G401 (cell line): Measurements from ENCODE around the gene NAMPT. TPM values are rescaled to one million over a fixed set of nuclear protein-coding genes. Genes with fewer than 3 reads are reported as not detected.

ENCODE experiments used
- DNase-seq: peaks from one replicate; pipeline ENCODE4 v3.0.0-alpha.2; 2015; ENCODE audit warnings: low spot score
- in situ Hi-C: cut with HindIII; loops from 2 replicates; pipeline ENCODE4 v1.10.0; 2016; ENCODE audit warnings: low sequenced_read_pairs, mixed read lengths
- total RNA-seq: library from RNA; depleted of rRNA; stranded (reverse); fragments of >200 nt; shearing (Covaris generic); gene quantifications from 2 replicates; pipeline ENCODE4 v1.2.3, GENCODE V29; 2014

Gene NAMPT
- total RNA-seq, 1 experiment from 2014 or later, result 107 TPM

DNA sequence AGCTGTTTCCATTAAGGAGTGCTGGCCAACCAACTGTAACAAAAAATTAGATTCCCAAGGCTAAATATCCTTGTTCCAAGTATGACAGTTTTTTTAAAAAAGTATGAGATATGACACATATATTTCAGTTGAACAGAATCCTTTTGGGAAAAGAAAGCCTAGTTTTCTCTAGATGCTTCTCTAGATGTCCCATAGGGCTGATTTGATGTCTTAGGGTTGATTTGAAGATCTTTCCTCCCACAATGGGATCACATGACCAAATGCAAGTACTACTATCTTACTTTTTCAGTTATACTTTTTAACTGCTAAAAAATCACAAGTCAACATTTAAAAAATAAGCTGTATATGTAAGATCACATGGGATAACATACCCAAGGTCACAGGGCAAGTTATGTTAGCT lies 3.7 kb downstream of the NAMPT start:
- in situ Hi-C loops, result no loop called here
- no peak for DNase-seq

DNA sequence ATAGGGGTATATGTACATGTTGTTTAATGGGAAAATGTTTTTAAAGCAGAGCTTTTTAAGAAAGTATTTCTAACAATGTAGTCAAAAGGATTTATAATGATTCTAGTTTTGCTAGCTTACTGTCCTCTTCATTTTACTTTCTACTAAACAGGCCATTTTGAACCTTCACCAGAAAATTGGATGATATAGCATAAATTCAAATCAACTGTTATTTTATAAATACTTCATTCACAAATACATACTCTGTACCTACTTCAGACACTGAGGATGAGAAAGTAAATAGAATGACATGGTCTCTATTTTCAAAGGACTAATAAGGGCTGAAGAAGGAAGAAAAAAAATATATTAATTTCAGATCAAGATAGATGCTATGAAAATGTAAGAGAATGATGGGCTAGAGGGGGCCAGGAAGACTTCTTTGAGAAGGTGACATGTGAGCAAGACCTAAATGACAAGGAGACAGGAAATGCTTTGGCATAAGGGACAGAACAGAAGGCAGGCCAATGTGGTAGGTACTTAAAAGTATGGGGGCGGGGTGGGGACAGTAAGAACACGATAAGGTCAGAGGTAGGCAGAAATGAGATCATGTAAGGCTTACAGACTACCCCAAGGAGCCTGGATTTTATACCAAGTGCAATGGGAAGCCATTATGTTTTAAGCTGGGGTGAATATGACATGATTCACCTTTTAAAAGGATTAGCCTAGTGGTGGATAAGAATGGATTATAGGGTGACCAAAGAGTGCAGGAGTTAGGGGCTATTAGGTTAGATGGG lies 5.2 kb downstream of the NAMPT start:
- in situ Hi-C loops, result no loop called here
- DNase-seq, result no peak

DNA sequence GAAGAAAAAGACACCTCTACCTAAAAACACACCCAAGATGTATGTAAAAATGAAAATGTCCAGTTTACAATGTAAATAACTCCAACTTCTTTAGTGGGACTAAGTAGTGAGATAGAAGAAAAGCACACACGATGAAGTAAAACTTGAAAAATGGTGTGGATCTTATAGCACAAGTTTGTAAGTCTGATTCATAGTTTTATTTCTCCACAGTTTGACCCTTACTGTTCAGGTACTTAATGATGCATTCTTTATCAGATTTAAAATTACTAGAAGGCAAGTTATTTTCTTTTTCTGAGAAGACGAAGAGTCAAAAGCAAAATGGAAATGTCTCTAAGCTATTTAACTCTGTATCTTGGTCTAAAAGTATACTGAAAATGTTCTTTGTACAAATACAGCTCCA lies 6.1 kb downstream of the NAMPT start:
- in situ Hi-C loops, result no loop called here
- DNase-seq, result no peak

DNA sequence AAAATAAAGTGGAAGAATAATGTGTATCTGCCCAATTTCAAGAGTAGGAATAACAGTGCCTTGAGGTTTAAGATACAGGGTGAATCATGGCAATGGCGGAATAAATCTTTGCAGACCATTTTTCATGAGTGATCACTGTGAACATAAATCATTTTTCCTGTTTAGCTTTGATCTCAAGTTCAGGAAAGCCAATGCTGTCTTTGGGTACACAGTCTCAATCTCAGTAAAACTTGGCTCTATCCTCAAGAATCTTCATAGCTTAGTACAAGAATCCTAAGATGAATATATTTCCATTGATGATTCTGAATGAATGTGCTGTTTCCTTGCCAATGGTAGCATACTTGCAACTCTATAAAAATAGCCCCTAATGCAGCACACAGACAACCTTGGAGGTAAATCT lies 6.8 kb downstream of the NAMPT start:
- no peak for DNase-seq
- in situ Hi-C loops, result no loop called here

DNA sequence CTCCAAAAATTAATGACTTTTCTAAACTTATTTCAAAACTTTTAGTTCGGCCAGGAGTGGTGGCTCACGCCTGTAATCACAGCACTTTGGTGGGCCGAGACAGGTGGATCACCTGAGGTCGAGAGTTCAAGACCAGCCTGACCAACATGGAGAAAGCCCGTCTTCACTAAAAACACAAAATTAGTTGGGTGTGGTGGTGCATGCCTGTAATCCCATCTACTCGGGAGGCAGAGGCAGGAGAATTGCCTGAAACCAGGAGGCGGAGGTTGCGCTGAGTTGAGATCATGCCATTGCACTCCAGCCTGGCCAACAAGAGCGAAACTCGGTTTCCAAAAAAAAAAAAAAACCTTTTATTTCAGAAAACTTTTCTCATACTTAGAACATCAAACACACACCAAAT lies 8.3 kb downstream of the NAMPT start:
- in situ Hi-C loops, result no loop called here
- no peak for DNase-seq

DNA sequence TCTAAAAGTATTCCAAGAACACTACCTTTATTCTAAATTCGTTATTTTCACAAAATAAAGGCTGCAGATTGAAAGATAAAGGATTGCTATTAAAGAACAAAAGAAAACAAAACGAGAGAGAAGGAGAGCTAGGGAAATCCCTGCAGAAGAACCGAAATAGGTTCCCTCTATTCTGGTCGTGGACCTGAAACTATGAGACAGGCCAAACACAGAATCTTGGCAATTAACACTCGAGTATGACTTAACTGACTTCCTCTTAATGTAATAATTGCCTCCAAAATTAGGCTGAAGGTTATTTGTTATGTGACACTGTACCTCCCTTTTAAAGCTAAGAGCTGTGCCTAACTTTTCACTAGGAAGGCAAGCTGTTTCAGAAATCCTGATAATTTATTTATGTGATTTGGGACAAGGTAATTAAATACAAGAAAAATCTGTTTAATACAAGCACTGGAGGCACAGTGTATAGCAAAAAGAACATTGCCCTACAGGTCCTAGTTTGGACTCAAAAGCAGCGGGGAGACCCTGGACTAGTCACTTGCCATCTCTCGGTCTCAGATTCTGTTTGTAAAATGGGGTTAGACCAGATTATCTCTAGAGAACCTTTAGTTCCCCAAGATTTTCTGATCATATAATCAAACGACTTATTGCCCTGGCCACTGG lies 11.6 kb downstream of the NAMPT start:
- no peak for DNase-seq
- in situ Hi-C loops, result no loop called here

DNA sequence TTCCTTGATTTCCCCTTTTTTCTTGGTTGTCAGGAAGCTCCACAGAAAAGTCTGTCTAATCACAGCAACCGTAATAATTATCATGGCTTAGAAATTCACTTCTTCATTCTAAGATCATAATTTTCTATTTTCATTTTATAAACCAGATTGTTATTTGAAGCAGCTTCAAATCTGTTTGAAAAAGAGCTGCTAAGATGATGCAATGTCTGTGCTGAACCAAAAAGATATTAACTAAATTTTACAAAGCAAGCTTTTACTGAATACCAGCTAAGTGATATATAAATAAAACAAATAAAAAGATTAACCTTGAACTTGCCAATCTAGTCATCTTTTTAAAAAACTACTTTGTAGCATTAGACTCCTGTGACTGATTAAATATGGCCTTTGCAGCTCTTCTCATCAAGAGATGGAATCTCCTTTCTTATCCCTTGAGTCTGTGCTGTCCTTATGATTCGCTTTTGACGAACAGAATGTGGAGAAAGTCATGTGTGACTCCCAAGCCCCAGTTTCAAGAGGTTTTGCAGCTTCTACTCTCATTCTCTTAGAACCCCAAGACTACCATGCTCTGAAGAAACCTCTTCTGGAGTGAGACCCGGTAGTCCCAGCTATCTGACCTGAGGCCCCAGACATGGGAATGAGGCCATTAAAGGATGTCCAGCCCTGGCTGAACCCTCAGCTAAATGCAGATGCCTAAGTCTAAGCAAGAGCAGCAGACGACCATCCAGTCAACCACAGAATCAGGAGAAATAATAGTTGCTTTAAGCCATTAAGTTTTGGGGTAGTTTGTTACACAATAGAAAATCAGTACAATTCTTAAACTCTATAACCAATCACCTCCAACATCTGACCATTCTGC lies 14.4 kb downstream of the NAMPT start:
- no peak for DNase-seq
- in situ Hi-C loops, result no loop called here

DNA sequence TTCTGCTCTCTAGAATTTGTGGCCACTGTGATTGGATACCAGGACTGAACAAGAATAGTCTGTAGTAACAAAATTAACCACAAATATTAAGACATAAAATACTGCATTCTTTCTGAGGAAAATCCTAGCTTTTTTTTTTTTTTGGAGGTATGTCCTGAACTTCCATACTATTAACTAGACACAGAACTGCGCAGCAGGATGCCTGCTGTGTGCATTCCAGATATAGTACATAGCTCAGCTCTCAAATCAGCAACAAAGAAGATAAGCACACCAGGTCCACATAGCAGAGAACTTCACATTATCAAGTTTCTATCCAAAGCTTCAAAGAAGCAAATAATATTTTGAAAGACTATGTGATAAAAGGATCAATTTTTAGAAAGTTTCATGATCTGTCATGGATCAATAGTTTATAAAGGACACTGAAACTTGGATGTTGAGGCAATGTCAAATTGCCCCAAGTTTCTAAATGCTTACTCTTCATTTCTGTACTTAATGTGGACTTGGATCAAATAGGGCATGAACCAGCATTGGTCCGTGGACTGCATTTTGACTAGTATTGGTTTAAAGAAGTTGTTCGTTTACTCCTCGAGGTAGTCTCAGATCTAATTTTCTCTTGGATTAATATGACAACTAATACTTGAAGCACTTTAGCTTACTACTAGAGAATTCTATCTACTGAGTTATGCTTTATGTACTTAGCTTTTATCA lies 15.4 kb downstream of the NAMPT start:
- in situ Hi-C loops, result no loop called here
- no peak for DNase-seq

DNA sequence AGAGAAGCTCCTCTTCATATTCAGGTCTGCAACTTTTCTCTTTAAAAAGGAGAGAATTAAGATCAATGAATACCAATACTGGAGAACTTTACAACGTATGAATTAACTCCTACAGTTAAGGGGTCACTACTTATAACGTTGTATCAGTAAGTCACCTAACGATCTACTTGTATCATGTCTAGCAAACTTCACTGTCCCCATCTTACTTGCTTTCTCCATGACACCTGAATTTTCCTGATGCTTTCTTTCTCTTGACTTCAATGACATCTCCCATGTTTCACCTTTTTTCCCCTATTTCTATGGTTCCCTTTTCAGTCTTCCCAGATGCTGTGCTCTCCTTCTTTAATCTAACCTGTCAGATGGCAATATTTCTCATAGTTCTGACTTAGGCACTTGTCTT lies 19.6 kb downstream of the NAMPT start:
- no peak for DNase-seq
- in situ Hi-C loops, result no loop called here

DNA sequence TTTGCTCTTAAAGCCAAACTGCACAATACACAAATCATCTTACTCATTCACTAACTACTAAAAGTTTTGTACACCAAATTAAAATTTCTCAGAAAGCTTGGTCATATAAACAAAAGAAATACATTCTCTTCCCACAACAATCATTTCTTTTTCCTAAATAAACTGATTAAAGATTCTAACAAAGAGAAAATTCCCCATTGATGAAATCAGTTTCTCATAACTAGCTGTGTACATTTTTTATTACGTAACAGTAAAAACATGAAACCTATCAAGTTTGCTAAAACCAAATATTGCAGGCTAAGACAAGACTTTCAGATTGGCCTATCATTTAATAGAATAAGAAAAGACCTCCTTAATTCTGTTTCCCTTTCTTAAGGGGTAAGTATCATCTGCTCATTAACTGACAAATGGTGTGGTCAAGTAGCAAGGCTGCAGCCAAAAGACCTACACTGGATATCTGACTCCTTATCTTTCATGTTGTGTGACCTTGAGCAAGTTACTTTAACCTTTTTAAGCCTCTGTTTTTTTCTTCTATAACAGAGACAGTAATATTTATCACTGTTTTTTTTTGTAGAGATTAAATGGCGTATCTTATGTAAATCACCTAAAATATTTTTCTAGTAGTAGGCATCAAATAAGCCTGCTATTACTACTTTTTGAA lies 22.4 kb downstream of the NAMPT start:
- DNase-seq, result no peak
- in situ Hi-C loops, result no loop called here

DNA sequence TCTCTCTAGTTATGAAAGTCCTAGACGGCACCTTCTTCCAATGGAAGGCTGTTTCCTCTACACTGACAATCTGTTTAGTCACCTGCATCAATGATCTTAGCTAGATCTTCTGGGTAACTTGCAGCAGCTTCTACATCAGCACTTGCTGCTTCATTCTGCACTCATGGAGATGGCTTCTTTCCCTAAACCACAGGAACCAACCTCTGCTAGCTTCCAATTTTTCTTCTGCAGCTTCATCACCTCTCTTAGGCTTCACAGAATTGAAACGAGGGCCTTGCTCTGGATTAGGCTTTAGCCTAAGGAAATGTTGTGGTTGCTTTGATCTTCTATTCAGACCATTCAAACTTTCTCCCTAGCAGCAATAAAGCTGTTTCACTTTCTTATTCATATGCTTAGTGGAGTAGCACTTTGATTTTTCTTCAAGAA lies 24.6 kb downstream of the NAMPT start:
- no peak for DNase-seq
- in situ Hi-C loops, result no loop called here

DNA sequence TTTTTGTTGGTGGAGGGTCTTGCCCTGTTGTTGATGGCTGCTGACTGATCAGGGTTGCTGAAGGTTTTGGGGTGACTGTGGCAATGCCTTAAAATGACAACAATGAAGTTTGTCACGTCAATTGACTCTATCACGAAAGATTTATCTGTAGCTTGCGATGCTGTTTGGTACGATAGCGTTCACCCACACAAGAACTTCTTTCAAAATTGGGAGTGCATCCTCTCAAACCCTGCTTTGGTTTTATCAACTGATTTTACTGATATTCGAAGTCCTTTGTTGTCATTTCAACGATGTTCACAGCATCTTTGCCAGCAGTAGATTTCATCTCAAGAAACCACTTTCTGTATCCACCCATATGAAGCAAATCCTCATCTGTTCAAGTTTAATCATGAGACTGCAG lies 26.0 kb downstream of the NAMPT start:
- DNase-seq, result no peak
- in situ Hi-C loops, result no loop called here

DNA sequence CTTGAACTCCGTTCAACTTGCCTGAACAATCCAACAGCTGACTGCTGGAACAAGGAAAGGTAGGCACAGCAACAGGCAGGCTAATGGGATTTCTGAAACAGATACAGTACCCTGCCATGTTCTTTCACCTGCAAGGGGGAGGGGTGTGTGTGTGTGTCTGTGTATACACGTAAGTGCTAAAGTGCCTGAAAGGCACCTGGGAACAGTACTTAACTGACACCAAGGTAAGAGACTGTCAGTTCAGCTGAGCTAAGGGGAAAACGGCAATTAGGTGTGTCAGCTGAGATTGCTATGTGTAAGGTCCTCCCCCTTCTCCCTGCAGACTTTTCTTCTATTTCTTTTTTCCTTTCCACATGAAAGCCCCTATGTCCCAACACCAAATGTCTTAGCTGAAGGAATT lies 27.0 kb downstream of the NAMPT start:
- no peak for DNase-seq
- in situ Hi-C loops, result no loop called here

DNA sequence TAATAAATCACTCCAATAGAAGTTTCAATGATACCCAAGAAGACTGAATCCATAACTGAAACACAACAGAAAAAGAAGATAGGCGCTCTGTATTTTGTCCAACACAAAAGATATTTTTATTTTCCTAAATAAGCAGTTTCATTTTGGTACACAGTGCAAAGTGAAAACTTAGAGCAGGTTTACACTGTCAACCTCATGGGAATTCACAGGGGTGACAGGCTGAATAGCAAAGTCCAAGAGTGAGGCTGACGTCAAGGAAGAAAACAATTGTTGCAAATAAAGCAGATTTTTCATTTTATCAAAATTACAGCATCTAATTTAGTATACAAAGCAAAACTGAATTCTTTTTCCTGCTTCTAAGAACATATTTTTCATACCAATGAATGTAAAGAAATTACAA lies 28.6 kb downstream of the NAMPT start:
- in situ Hi-C loops, result no loop called here
- DNase-seq, result no peak

DNA sequence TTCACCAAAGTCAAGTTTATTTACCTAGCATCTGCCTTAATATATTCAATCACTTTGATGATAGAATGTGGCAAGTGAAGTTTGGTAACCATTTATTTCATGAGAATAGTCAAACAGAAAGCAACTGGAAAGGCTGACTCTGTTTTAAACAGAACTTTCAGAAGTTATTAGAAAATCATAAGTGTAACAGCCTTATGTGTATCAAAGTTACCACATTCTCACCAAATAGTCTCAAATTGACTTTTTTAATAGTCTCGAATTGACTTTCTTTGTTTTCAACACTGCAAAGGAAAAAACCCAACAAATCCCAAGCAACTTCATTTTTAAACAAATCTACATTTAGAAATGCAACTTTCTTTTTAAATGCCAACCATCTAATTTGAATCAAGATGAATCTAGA lies 29.5 kb downstream of the NAMPT start:
- in situ Hi-C loops, result no loop called here
- no peak for DNase-seq

DNA sequence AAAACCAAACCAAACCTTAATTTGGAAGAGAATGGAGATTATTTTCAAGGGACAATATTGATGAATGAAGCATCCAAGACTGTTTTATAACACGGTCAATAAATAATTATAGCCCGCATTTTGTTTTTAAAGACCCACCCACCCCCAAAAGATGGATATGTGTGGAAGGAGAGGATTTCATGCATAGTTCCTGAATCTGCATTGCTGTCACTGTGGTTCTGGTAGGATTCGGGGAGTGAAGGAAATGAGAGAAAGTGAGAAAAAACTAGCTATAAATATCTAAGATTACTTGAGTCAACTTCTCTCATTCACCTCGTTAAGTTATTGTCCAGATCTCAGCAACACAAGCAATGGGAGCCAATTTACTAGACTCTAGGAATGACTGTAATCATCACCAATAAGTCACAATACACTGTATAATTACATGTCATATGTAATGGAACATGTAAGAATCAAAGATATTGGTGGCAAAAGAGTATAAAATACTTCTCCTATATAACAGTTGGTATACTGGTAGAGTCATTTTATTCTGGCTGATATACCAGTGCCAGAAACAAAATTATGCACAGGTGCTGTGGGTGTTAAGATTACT lies 30.2 kb downstream of the NAMPT start:
- in situ Hi-C loops, result no loop called here
- DNase-seq, result no peak

DNA sequence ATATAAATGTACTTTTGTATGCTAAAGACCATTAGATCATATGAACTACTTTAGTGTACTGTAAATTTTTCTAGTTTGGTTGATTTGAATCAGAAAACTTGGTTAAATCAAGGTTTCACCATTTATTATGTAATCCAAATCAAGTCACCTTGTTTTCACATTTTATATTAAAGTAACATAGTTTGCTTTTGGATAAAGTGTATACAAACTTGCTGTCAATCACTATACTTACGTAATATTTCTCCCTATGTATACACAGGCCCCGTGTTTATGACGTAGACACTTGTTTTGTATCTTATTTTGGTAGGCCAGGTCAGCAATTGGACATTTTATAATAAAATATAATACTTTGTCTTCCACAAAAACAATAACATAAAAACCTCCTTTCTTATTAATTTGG lies 32.2 kb downstream of the NAMPT start:
- no peak for DNase-seq
- in situ Hi-C loops, result no loop called here

DNA sequence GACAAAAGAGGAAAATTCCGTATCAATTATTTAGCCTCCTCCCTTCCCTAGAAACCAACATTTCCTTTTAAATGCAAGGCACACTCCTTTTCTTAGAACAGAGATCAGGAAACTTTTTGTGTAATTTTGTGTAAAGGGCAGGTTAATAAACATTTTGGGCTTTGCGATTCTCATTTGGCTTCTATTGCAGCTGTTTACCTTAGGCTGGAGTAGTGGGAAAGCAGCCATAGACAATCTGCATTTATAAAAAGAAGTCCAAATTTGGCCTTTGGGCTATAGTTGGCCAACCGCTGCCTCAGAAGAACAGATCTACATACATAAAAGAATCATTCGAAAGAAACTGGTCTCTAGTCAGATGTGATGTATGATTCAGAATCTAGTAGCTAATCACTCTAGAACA lies 35.3 kb downstream of the NAMPT start:
- DNase-seq, result no peak
- in situ Hi-C loops, result no loop called here

DNA sequence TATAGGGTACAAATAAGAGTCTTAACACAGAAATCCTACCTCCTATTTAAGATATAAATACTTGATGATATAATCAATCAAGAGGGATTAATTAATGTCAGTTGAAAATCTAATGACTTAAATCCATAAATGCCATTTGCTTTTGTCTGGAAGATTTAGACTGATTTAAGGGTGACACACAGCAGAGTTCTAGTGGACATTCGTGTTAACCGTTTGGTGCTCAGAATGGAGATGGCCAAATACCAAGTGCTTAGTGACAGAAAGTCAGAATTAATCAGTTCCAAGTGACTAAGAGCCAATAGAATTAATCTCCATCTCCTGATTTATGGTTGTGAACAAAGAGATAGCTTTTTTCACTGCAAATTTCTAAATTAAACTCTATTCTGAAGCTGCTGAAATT lies 36.2 kb downstream of the NAMPT start:
- no peak for DNase-seq
- in situ Hi-C loops, result no loop called here
